Kidney epithelial cell (primary cell): ENCODE measurements around the gene SUSD2. TPM values are rescaled to one million over a fixed set of nuclear protein-coding genes. Genes with fewer than 3 reads are reported as not detected.

Experiments used
- DNase-seq: peaks from one replicate; pipeline ENCODE4 v3.0.0-alpha.2; 2010; ENCODE audit warnings: low read depth
- H3K27me3 ChIP-seq: 2 replicates; pipeline ENCODE4 v1.6.0; 2011; ENCODE audit warnings: low read length; ENCODE audit not compliant: control insufficient read depth, insufficient read depth
- H3K36me3 ChIP-seq: 2 replicates; pipeline ENCODE4 v1.5.1; 2011; ENCODE audit warnings: low read length; ENCODE audit not compliant: control insufficient read depth, insufficient read depth
- H3K4me3 ChIP-seq: 2 replicates; pipeline ENCODE4 v1.5.1; 2011; ENCODE audit warnings: low read depth, mild to moderate bottlenecking, control low read depth, low read length
- CTCF ChIP-seq: IDR thresholded peaks from 2 replicates; pipeline ENCODE4 v1.5.1; 2011; ENCODE audit warnings: mild to moderate bottlenecking, moderate library complexity, low read length, control low read depth, inconsistent platforms; ENCODE audit not compliant: insufficient read depth, poor library complexity, severe bottlenecking
- total RNA-seq: library from RNA; depleted of rRNA; stranded (reverse); fragments of >200 nt; gene quantifications from 2 replicates; pipeline ENCODE4 v1.2.3, GENCODE V29; 2015

The SUSD2 gene
- total RNA-seq, 1 donor from 2014 or later: 0.17 TPM

DNA sequence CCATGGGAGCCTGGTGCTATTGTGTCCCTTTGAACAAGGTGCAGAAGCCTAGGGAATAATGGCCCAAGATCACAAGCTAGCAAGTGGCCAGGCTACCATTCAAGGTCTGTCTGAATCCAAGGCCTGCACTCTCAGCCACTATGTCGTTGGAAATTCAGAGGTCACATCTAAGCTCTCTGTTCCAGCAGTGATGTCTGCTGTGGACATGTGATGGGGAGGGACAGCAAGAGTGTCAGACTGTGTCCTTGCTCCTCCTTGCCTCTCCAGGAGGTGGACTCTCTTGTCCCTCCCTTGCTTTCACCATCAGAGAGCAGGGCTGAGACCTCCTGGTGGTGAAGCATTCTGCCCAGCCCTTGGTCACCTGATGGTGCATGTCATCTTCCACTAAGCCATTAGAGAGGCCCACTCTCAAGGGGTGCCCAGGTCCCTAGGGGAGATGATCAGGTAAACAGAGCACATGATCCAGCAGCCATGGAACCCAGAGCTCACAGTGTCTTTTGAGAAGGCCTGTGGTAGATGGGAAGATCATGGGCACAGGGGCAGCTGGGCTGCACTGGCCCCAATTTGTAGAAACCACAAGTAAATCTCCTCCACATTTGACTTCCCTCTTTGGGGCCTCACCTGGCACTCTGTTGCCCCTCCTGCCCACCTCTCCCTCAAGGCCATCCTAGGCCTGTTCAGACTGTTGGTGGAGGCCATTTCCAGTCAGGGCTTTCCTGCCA, 37.1 kb upstream of the SUSD2 start:
- TF ChIP-seq CTCF: no peak
- no peaks in the 10 kb centered on the region for H3K36me3 ChIP-seq
- H3K27me3 ChIP-seq: no peaks in the 10 kb centered on the region
- no peak overlapping the region for H3K4me3 ChIP-seq
- DNase-seq: no peak

- H3K36me3 ChIP-seq: no peaks in the 10 kb centered on the region
- H3K4me3 ChIP-seq: no peak overlapping the region
- H3K27me3 ChIP-seq: no peaks in the 10 kb centered on the region
- TF ChIP-seq CTCF: no peak
- no peak for DNase-seq
Measured at GRCh38 chr22:24144778-24145085, 36.6 kb upstream of the SUSD2 start.

DNA sequence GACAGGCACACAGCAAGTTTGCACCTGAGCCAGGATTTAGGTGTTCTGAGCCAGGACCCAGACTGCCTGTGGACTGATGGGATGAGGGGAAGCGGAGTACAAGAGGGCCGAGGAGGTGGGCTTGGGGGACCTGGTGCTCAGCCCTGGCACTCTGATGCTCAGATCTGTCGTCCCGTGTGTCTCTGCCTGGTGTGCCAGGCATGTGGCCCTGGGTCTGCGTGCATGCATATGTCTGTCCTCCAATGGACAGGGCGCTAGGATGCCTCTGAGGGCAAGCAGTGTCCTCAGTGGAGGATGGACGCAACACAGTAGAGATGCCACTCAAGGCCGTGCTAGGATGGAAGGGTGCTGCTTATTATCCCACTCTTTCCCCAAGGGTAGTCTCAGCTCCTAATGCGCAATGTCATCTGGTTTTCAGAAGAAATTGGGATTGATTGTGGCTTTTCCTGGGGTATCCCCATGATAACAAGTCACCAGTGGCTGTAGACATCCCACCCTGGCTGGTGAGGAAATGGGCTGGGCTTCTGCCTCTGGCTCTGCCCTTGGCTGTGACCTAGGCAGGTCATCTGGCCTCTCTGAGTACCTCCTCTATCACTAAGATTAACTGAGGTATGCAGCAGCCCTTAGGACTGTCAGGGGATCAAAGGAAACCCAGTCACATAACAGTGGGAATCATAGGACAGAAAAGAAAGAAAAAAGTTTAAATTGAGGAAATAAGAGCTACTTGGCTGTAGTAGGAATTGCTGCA, 35.7 kb upstream of the SUSD2 start:
- no peak for TF ChIP-seq CTCF
- DNase-seq: no peak
- Histone ChIP-seq H3K27me3 (no peaks in the 10 kb centered on the region), H3K36me3 (no peaks in the 10 kb centered on the region), H3K4me3 (no peak overlapping the region)

GRCh38 chr22:24146194-24146616, 35.1 kb upstream of the SUSD2 start:
- no peak overlapping the region for H3K4me3 ChIP-seq

GRCh38 chr22:24146791-24147353, 34.4 kb upstream of the SUSD2 start:
- no peak overlapping the region for H3K4me3 ChIP-seq
- DNase-seq: no peak
- no peaks in the 10 kb centered on the region for H3K27me3 ChIP-seq
- no peak for TF ChIP-seq CTCF
- H3K36me3 ChIP-seq: no peaks in the 10 kb centered on the region

More at GRCh38 chr22:24146194-24146616, 35.1 kb upstream of the SUSD2 start:
- Histone ChIP-seq H3K27me3 (no peaks in the 10 kb centered on the region), H3K36me3 (no peaks in the 10 kb centered on the region)
- DNase-seq: no peak
- no peak for TF ChIP-seq CTCF

GRCh38 chr22:24147666-24148065, 33.6 kb upstream of the SUSD2 start:
- no peak for DNase-seq
- Histone ChIP-seq H3K36me3 (no peaks in the 10 kb centered on the region), H3K4me3 (no peak overlapping the region), H3K27me3 (no peaks in the 10 kb centered on the region)
- no peak for TF ChIP-seq CTCF
